Calu3 (cell line): ENCODE measurements around the gene NPFFR2. TPM values are rescaled to one million over a fixed set of nuclear protein-coding genes. Genes with fewer than 3 reads are reported as not detected.

Experiments
- Bru-seq: library from RNA; stranded (reverse); fragments of 400-500 nt; gene quantifications from one replicate; lab custom pipeline; 2021; lab: Mats Ljungman, UMichigan
- BruChase-seq, 2 experiments: library from RNA; stranded (reverse); fragments of 400-500 nt; gene quantifications; one replicate each; lab custom pipeline; 2021; lab: Mats Ljungman, UMichigan
- BruUV-seq: library from RNA; stranded (reverse); fragments of 400-500 nt; replicated peaks from 2 replicates; lab custom pipeline; 2021; lab: Mats Ljungman, UMichigan
- CTCF ChIA-PET: fragments of 300-600 bp; sonication (Branson Sonifier 250); formaldehyde crosslinking; loops from one replicate; lab custom pipeline; 2022; ENCODE audit warnings: antibody characterized with exemption; lab: Charles Lee
- DNase-seq: peaks from one replicate; pipeline ENCODE4 v3.0.0; 2022
- H3K27ac Mint-ChIP-seq: one replicate; pipeline ENCODE4 v1.8.0; 2022; ENCODE audit warnings: mixed read lengths; ENCODE audit not compliant: unreplicated experiment
- H3K27me3 Mint-ChIP-seq: one replicate; pipeline ENCODE4 v1.8.0; 2022; ENCODE audit warnings: mixed read lengths; ENCODE audit not compliant: unreplicated experiment
- H3K36me3 Mint-ChIP-seq: one replicate; pipeline ENCODE4 v1.8.0; 2022; ENCODE audit warnings: mild to moderate bottlenecking, moderate library complexity, mixed read lengths; ENCODE audit not compliant: insufficient read depth, unreplicated experiment
- H3K4me1 Mint-ChIP-seq: one replicate; pipeline ENCODE4 v1.8.0; 2022; ENCODE audit warnings: mild to moderate bottlenecking, low read depth, mixed read lengths; ENCODE audit not compliant: unreplicated experiment
- H3K4me3 Mint-ChIP-seq: one replicate; pipeline ENCODE4 v1.8.0; 2022; ENCODE audit warnings: mild to moderate bottlenecking, low read depth, moderate library complexity, mixed read lengths; ENCODE audit not compliant: unreplicated experiment
- H3K9me3 Mint-ChIP-seq: one replicate; pipeline ENCODE4 v1.8.0; 2022; ENCODE audit warnings: low read depth, mixed read lengths; ENCODE audit not compliant: unreplicated experiment
- intact Hi-C: fragments of 100-400 bp; cut with micrococcal nuclease; formaldehyde crosslinking; loops from one replicate; pipeline ENCODE4 v1.10.0; 2022; ENCODE audit not compliant: unreplicated experiment
- long read RNA-seq: library from polyadenylated mRNA; stranded (forward); transcript quantifications from one replicate; pipeline ENCODE4 v2.0.0, GENCODE V29; 2022
- total RNA-seq: library from RNA; stranded (reverse); gene quantifications from 2 replicates; pipeline ENCODE4 v1.2.3, GENCODE V29; 2022
- TF ChIP-seq, protein P1 (sequence below): fragments of 200-600 bp; IDR thresholded peaks from one replicate; pipeline ENCODE4 v1.8.0; 2022; ENCODE audit warnings: antibody characterized with exemption; ENCODE audit not compliant: unreplicated experiment

Gene NPFFR2
- 0.78 and 1.3 TPM in 2 replicates for total RNA-seq
- percentile 31 among the genes with signal in this experiment for Bru-seq, nascent RNA
- BruChase-seq, experiment 1, labeled RNA remaining after a 6-hour chase: percentile 29 among the genes with signal in this experiment
- BruChase-seq, experiment 2, labeled RNA remaining after a 2-hour chase: percentile 23 among the genes with signal in this experiment
- long read RNA-seq, partial matches to known transcripts: 0 of 4 reads
- long read RNA-seq, other reads (novel, unspliced or antisense): 0 of 4 reads

DNA sequence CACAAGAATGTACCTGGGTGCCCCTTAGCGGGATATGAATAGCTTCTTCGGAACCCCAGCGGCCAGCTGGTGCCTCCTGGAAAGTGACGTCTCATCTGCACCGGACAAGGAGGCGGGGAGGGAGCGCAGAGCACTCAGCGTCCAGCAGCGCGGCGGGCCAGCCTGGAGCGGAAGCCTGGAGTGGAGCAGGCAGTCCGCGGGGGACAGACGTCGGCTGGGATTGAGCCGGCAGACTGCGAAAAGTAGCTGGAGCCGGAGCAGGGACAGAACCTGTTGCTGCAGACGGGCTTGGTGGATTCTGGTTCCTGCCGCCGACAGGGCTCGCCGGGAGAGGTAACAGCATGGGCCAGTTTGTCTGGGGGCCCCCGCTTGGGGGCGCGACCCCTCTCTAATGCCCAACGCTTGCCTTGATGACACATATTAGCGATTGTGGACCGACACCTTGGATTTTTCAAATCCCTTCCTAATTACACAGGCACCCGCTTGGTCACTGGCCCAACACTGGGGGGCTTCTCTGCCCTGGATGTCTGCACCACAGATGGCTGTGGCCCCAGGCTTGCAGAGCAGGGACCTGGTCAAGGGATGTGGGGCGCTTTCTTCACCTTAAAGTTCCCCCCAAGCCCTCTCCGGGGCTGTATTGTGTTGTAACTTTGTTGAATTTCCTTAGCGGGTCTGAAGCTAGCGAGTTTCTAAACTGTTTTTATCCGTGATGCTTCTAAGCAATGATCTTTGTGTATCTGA, at the start of gene NPFFR2:
TSS of gene NPFFR2 (plus strand) at position 133 of the 741 bp plus-strand sequence. CDS start 96,592 bp downstream, outside the sequence.
- Mint-ChIP-seq H3K4me3 (peak within 1 kb of the TSS; percentile 78), H3K27ac (no peak within 1 kb of the TSS)

DNA sequence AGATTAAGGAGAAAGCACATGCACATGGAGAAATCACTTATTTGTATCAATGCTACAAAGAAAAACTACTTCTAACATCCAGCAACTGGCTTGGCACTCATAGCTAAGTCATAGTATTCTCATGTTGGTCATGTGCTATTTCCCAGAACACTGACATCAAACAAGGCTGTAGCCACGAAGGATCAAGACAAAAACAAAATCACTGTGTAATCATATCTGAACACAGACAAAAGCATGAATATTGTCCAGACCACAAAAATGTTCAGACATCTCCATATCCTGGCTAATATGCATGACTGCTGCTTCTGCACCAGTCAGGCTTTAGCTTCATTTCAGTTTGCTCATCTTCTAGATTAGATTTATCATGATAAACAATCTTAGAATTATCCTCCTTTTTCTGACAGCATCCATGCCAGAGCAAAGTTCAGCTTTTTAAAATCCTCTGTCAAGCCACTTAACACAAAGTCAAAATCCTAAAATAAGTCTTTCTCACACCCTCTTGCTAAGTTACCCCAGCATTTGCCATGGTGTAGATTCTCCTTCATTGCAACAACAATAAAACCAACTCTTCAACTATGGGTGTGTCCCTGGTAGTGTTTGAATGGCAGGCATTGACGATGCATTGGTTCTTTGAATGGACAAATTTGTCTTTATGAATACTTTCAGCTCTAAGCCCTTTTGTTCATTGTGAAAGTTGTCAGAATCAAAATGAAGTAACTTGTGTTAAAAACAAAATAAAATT, 39.1 kb upstream of the NPFFR2 start:
- no peaks in the 10 kb centered on the region for H3K27me3 Mint-ChIP-seq

More for the DNA sequence above, at the start of gene NPFFR2:
- intact Hi-C loops: no loop called here
- BruUV-seq: no TSS peak
- CTCF ChIA-PET: no interaction called here
- Mint-ChIP-seq H3K27me3 (no peaks in the 10 kb centered on the region), H3K4me1 (no peaks in the 10 kb centered on the region), H3K9me3 (no peaks in the 10 kb centered on the region), H3K36me3 (peaks cover 5% of the 10 kb centered on the region)
- TF ChIP-seq, protein P1, sequence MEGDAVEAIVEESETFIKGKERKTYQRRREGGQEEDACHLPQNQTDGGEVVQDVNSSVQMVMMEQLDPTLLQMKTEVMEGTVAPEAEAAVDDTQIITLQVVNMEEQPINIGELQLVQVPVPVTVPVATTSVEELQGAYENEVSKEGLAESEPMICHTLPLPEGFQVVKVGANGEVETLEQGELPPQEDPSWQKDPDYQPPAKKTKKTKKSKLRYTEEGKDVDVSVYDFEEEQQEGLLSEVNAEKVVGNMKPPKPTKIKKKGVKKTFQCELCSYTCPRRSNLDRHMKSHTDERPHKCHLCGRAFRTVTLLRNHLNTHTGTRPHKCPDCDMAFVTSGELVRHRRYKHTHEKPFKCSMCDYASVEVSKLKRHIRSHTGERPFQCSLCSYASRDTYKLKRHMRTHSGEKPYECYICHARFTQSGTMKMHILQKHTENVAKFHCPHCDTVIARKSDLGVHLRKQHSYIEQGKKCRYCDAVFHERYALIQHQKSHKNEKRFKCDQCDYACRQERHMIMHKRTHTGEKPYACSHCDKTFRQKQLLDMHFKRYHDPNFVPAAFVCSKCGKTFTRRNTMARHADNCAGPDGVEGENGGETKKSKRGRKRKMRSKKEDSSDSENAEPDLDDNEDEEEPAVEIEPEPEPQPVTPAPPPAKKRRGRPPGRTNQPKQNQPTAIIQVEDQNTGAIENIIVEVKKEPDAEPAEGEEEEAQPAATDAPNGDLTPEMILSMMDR: no peak
- DNase-seq: peak; percentile 52

DNA sequence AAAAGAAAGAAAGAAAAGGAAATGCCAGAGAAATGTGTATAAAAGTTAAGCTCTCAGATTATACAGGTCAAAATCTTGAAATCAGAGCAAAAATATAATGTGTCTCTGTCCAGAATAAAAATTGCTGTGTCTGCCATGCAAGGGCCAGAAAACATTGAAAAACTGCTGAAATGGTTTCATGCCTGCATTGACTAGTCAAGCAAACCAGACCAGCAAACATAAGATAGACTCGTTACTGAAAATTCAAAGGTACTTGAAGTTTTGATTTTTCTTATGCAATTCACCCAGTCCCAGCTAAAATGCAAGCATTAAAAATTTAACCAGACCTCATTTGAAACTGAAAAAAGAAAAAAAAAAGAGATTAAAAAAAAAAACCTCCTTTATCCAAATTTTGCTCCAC, 37.2 kb upstream of the NPFFR2 start:
- H3K36me3 Mint-ChIP-seq: no peaks in the 10 kb centered on the region
- no peaks in the 10 kb centered on the region for H3K27me3 Mint-ChIP-seq
- DNase-seq: no peak
- TF ChIP-seq, protein P1: no peak
- H3K27ac Mint-ChIP-seq: no peak overlapping the region
- intact Hi-C loops: no loop called here
- no TSS peak for BruUV-seq
- H3K4me3 Mint-ChIP-seq: no peak overlapping the region
- CTCF ChIA-PET: no interaction called here
- peaks cover 8% of the 10 kb centered on the region for H3K9me3 Mint-ChIP-seq
- no peaks in the 10 kb centered on the region for H3K4me1 Mint-ChIP-seq

More for the DNA sequence above, 39.1 kb upstream of the NPFFR2 start:
- Mint-ChIP-seq H3K9me3 (peaks cover 6% of the 10 kb centered on the region), H3K4me3 (no peak overlapping the region), H3K27ac (no peak overlapping the region), H3K4me1 (no peaks in the 10 kb centered on the region), H3K36me3 (no peaks in the 10 kb centered on the region)
- no TSS peak for BruUV-seq
- no peak for DNase-seq
- TF ChIP-seq, protein P1: no peak
- CTCF ChIA-PET: no interaction called here
- intact Hi-C loops: no loop called here

DNA sequence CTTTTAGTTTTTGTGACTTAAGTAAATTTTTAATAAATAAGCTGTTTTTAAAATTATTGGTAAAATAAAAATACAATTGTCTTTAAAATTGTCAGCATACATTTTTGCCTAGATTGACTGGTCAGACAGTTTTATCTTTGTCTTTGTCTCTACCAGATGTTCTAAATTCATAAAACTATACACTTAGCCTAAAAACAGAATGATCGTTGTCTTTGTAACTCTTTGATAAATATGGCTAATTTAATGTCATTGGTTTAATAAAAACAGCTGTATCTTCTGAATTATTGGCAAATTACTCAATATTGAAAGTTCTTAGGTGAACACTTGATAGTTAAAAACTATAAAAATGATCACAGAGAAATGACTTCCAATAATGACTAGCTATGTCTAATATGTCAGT, 36.5 kb upstream of the NPFFR2 start:
- TF ChIP-seq, protein P1: no peak
- Mint-ChIP-seq H3K27me3 (no peaks in the 10 kb centered on the region), H3K36me3 (no peaks in the 10 kb centered on the region), H3K9me3 (peaks cover 8% of the 10 kb centered on the region), H3K27ac (no peak overlapping the region), H3K4me1 (no peaks in the 10 kb centered on the region), H3K4me3 (no peak overlapping the region)
- intact Hi-C loops: no loop called here
- CTCF ChIA-PET: no interaction called here
- DNase-seq: no peak
- no TSS peak for BruUV-seq
